ENCODE data around the gene RAG1.

DNA sequence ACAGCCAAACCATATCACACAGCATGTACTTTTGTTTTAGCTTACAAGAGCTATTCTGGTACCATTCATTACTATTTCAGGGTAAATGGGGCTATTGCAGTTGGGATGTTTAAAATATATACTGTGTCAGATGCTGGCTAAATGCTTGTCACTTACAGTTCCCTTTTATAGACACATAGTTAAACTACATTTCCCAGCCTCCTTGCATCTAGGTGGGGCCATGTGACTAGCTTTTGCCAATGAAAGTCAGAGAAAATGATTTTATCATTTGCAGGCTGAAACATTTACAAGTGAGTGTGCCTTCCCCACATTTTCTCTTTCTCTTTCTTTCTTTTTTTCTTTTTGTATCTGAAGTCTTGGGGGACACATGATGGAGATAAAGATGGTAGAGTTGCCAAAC is 18.7 kb downstream of the RAG1 start:
- no peak for TF ChIP-seq POLR2A (IDR thresholded peaks at IDR 0.05)
- TF ChIP-seq, protein P1, sequence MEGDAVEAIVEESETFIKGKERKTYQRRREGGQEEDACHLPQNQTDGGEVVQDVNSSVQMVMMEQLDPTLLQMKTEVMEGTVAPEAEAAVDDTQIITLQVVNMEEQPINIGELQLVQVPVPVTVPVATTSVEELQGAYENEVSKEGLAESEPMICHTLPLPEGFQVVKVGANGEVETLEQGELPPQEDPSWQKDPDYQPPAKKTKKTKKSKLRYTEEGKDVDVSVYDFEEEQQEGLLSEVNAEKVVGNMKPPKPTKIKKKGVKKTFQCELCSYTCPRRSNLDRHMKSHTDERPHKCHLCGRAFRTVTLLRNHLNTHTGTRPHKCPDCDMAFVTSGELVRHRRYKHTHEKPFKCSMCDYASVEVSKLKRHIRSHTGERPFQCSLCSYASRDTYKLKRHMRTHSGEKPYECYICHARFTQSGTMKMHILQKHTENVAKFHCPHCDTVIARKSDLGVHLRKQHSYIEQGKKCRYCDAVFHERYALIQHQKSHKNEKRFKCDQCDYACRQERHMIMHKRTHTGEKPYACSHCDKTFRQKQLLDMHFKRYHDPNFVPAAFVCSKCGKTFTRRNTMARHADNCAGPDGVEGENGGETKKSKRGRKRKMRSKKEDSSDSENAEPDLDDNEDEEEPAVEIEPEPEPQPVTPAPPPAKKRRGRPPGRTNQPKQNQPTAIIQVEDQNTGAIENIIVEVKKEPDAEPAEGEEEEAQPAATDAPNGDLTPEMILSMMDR (IDR thresholded peaks at IDR 0.05) = no peak
- no peak for TF ChIP-seq POLR2AphosphoS5 (IDR thresholded peaks at IDR 0.05)
